AG08396 (cell line): ENCODE measurements around the gene GORASP1.
A peak's percentile ranks its signal among the peaks of the same experiment; 100 is the strongest.

ENCODE experiments used
- DNase-seq: peaks from one replicate; pipeline ENCODE4 v3.0.0; 2012; ENCODE audit warnings: low spot score, mixed read lengths

Gene GORASP1

GRCh38 chr3:39141171-39141995 lies 34.0 kb upstream of the GORASP1 start:
- peak; percentile 37 for DNase-seq

- no peak for DNase-seq
Measured at GRCh38 chr3:39140341-39140971, 33.0 kb upstream of the GORASP1 start.

- no peak for DNase-seq
Measured at GRCh38 chr3:39139442-39139841, 32.0 kb upstream of the GORASP1 start.

- no peak for DNase-seq
Measured at GRCh38 chr3:39138804-39139415, 31.5 kb upstream of the GORASP1 start.

GRCh38 chr3:39137991-39138803 lies 30.8 kb upstream of the GORASP1 start:
- no peak for DNase-seq

GRCh38 chr3:39137435-39137936 lies 30.1 kb upstream of the GORASP1 start:
- no peak for DNase-seq

- DNase-seq = no peak
Measured at GRCh38 chr3:39136533-39137434, 29.4 kb upstream of the GORASP1 start.

- DNase-seq = no peak
Measured at GRCh38 chr3:39135170-39135805, 27.9 kb upstream of the GORASP1 start.

- no peak for DNase-seq
Measured at GRCh38 chr3:39134305-39134704, 26.9 kb upstream of the GORASP1 start.

- no peak for DNase-seq
Measured at GRCh38 chr3:39133822-39134221, 26.4 kb upstream of the GORASP1 start.

GRCh38 chr3:39133093-39133490 lies 25.7 kb upstream of the GORASP1 start:
- DNase-seq = no peak

GRCh38 chr3:39132096-39133092 lies 25.0 kb upstream of the GORASP1 start:
- no peak for DNase-seq

- no peak for DNase-seq
Measured at GRCh38 chr3:39130693-39131265, 23.4 kb upstream of the GORASP1 start.

- no peak for DNase-seq
Measured at GRCh38 chr3:39130026-39130425, 22.6 kb upstream of the GORASP1 start.

GRCh38 chr3:39128951-39129350 lies 21.5 kb upstream of the GORASP1 start:
- no peak for DNase-seq

GRCh38 chr3:39127908-39128304 lies 20.5 kb upstream of the GORASP1 start:
- DNase-seq = no peak

- no peak for DNase-seq
Measured at GRCh38 chr3:39127269-39127907, 20.0 kb upstream of the GORASP1 start.

GRCh38 chr3:39126532-39127071 lies 19.2 kb upstream of the GORASP1 start:
- DNase-seq = no peak
